ENCODE data around the gene RAPGEF4. TPM values are rescaled to one million over a fixed set of nuclear protein-coding genes. Genes with fewer than 3 reads are reported as not detected.

RAPGEF4 gene
- total and polyA plus RNA-seq, 9 of the 15 experiments (the other 6 are each of a cell fraction or from before 2014, with no cell fraction given): 0.04 to 0.33 (median 0.13) TPM; not detected in 6

- ChIA-PET CTCF (ENCODE audit: low intra/inter-chr PET ratio) (no interaction called here), POLR2A (interaction anchor here (0.5 kb wide), 1 partner anchor 440 kb away, joined by 3 read pairs; no protein-coding TSS in a partner anchor)
- DNase-seq (ENCODE audit: extremely low read depth in 1 of 4, low spot score in 3 of 4) (no peak), ATAC-seq (no peak), FAIRE-seq (no peak)
- H3K9ac ChIP-seq (ENCODE audit: insufficient read depth in 1 of 2, low read depth in 2 of 2, low read length in 2 of 2): no peak overlapping the region
- 0% methylated on average over 2 of the region's 2 CpGs for WGBS (ENCODE audit: insufficient coverage, low coverage, missing lambda C conversion rate)
- no peaks in the 10 kb centered on the region for H3K79me2 ChIP-seq (ENCODE audit: control insufficient read depth, insufficient read depth, low read length)
- no peak for TF ChIP-seq TOE1 (IDR thresholded peaks at IDR 0.05; ENCODE audit: borderline replicate concordance)
- no peak for TF ChIP-seq TOE1 (CRISPR knock-in tag; IDR thresholded peaks at IDR 0.05; ENCODE audit: borderline replicate concordance, low read depth)
- TF ChIP-seq SMARCA5 (IDR thresholded peaks at IDR 0.05): no peak
- no peak for TF ChIP-seq GTF2E2 (tag; IDR thresholded peaks at IDR 0.05)
- TF ChIP-seq ZNF165 (CRISPR knock-in tag; IDR thresholded peaks at IDR 0.05; ENCODE audit: borderline replicate concordance): no peak
- TF ChIP-seq PTTG1 (tag; IDR thresholded peaks at IDR 0.05; ENCODE audit: low read depth): no peak
- TF ChIP-seq ZNF695 (CRISPR knock-in tag; IDR thresholded peaks at IDR 0.05): no peak
- no peak for TF ChIP-seq MTA2 (IDR thresholded peaks at IDR 0.05; ENCODE audit: low read depth)
- TF ChIP-seq ZNF398 (CRISPR knock-in tag; IDR thresholded peaks at IDR 0.05): no peak
- TF ChIP-seq HMGN3 (IDR thresholded peaks at IDR 0.05; ENCODE audit: borderline replicate concordance, extremely low read depth, insufficient read length, low read depth, low read length): no peak
- in situ Hi-C loops (cut with MboI): no loop called here
- intact Hi-C loops (cut with micrococcal nuclease): no loop called here
- no peaks in the 10 kb centered on the region for H4K20me1 ChIP-seq (replicated peaks; ENCODE audit: control insufficient read depth, insufficient read depth, low read length)
- no TSS peak for BruUV-seq (replicated peaks)
- H3K9me3 ChIP-seq (replicated peaks; ENCODE audit: control insufficient read depth, insufficient read depth, low read depth, low read length): no peaks in the 10 kb centered on the region
- no peak overlapping the region for H2AFZ ChIP-seq (ENCODE audit: low read depth, low read length)
- no peaks in the 10 kb centered on the region for H3K27me3 ChIP-seq (ENCODE audit: control insufficient read depth in 2 of 2, insufficient read depth in 2 of 2, low read length in 2 of 2)
- no peaks in the 10 kb centered on the region for H3K4me1 ChIP-seq (replicated peaks in 1 of 2; ENCODE audit: control insufficient read depth in 2 of 2, insufficient read depth in 2 of 2, low read length in 2 of 2)
- no peak overlapping the region for H3K4me3 ChIP-seq
- no peak overlapping the region for H3K27ac ChIP-seq (ENCODE audit: extremely low read depth, low read depth, low read length)
- no peaks in the 10 kb centered on the region for H3K36me3 ChIP-seq (ENCODE audit: control insufficient read depth, insufficient read depth, low read length)
- no peak overlapping the region for H3K4me2 ChIP-seq (ENCODE audit: insufficient read depth, low read length)
- H3K9me1 ChIP-seq (ENCODE audit: control insufficient read depth, insufficient read depth, low read length): no peaks in the 10 kb centered on the region
Observed at GRCh38 chr2:172870396-172870795, 134.8 kb downstream of the RAPGEF4 start.

Measured in K562 (cell line).